NCI-H187 treated with DMSO at 0.1 percent for 48 hours (cell line): ENCODE data around the gene CDC14A.

ENCODE experiments used
- DNase-seq: peaks from one replicate; lab custom pipeline; 2025; lab: John Stamatoyannopoulos, UW

Gene CDC14A

DNA sequence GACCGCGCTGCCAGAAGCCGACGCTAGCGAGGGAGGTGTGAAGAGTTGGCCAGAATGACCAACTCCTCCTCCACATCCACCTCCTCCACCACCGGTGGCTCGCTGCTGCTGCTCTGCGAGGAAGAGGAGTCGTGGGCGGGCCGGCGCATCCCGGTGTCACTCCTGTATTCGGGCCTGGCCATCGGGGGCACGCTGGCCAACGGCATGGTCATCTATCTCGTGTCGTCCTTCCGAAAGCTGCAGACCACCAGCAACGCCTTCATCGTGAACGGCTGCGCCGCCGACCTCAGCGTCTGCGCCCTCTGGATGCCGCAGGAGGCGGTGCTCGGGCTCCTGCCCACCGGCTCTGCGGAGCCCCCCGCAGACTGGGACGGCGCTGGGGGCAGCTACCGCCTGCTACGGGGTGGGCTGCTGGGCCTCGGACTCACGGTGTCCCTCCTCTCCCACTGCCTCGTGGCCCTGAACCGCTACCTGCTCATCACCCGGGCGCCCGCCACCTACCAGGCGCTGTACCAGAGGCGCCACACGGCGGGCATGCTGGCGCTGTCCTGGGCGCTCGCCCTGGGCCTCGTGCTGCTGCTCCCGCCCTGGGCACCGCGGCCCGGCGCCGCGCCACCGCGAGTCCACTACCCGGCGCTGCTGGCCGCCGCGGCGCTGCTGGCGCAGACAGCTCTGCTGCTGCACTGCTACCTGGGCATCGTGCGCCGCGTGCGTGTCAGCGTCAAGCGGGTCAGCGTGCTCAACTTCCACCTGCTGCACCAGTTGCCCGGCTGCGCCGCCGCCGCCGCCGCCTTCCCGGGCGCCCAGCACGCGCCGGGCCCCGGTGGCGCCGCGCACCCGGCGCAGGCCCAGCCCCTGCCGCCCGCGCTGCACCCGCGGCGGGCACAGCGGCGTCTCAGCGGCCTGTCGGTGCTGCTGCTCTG is 186.9 kb downstream of the CDC14A start:
- DNase-seq: no peak

DNA sequence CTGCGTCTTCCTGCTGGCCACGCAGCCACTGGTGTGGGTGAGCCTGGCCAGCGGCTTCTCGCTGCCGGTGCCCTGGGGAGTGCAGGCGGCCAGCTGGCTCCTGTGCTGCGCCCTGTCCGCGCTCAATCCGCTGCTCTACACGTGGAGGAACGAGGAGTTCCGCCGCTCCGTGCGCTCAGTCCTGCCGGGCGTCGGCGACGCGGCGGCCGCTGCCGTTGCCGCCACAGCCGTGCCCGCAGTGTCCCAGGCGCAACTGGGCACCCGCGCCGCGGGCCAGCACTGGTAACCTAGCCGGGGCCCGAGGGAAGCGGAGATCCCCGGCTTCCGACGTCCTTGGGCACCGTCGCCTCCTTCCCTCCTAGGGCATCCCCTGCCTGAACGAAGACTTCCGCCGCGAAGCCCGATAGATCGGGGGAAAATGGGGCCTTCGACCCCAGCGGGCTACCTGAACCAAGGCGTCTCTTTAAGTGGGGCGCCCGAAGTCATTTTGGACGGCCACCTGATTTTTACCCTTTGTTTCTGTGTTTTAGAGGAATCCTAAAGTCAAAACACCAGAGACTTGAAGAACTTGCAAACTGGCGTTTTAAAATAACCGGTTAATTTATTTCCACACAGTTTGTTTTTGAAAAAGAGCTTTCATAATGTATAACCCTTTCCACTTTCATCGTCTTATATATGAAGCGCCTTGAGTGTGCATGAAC is 187.7 kb downstream of the CDC14A start:
- no peak for DNase-seq

DNA sequence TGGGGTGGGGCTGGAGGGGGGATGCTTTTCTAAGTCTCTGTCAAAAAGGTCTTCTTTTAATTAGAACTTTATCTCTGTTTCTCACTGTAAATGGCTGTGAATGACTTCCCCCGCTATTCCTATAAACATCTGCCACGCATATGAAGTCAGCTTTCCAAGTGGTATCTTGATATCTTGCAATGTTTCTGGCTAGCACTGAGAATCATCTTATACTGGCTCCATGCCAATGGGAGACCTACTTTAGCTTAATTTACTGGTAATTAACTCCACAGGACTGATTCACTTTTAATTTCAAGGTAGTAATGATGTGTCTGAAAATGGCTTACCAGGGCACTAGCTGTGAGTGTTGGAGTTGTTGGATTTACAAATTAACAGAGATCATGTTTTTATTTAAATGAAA is 190.0 kb downstream of the CDC14A start:
- no peak for DNase-seq

DNA sequence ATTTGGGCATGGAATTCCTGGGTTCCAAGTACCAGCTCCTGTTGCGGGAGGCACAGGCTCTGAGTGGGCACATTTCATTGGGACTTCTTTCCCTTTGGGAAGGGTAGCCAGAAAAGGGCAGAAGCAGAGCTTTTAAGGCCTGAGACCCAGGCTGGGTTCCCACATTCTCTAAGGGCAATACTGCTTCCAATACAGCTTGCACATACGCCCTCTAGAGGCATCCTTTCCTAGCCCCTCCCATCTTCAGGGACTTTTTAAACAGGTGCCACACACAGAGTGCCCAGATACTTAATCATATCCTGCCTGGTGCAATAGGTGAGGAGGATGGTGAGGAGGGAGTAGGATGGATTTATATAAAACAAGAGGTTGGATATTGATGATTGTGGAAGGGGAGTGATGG is 191.3 kb downstream of the CDC14A start:
- no peak for DNase-seq

DNA sequence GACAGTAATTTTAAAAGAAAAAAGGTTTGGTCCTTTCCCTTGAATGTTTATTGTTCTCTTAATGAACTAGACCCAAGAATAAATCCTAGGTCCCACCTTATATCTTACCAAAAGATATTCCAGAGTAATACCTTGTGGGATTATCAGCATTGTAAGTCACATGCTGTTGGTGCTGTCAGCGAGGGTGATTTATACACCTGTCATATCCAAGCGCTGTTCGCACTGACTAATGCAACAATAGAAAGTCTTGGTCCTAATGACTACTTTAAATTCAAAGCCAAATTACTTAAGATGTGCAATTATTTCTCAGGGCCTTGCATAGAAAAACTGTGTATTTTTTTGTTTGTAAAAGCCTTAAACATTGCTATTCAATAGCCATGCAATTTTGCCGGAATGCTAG is 192.5 kb downstream of the CDC14A start:
- no peak for DNase-seq

DNA sequence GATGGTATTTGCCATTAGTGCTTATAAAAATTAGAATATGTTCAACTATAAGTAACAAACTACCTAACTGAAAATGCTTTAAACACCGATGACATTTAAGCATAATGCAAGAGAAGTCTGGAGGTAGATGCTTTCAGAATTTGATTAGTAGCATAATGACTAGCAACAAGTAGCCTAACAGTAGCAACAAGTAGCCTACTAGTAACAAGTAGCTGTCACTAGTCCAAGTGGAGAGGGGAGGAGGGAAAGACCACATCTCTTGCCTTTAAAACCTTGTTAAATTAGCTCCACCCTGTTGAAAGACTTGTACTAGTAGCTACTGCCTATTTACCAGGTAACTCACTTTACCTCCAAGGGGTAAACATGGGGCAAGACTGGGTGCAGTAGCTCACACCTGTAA is 193.5 kb downstream of the CDC14A start:
- no peak for DNase-seq

DNA sequence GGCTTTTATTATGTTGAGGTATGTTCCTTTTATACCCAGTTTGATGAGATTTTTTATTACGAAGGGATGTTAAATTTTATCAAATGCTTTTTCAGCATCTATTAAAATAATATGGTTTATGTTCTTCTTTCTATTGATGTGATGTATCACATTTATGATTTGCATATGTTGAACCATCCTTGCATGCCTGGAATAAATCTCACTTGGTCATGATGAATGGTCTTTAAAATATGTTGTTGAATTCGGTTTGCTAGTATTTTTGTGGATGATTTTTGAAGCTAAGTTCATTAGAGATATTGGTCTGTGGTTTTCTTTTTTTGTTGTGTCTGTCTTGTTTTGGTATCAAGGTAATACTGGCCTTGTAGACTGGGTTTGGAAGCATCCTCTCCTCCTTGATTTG is 199.7 kb downstream of the CDC14A start:
- DNase-seq: no peak

DNA sequence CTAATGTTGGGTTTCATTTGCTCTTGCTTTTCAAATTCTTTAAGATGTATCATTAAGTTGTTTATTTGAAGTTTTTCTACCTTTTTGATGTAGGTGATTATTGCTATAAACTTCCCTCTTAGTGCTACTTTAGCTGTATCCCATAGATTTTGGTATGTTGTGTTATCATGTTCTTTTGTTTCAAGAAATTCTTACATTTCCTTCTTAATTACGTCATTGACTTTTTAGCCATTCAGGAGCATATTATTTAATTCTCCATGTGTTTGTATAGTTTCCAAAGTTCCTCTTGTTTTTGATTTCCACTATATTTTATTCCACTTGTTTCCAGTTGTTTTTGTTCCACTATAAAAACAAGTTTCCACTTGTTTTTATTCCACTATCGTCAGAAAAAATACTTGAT is 200.6 kb downstream of the CDC14A start:
- no peak for DNase-seq

DNA sequence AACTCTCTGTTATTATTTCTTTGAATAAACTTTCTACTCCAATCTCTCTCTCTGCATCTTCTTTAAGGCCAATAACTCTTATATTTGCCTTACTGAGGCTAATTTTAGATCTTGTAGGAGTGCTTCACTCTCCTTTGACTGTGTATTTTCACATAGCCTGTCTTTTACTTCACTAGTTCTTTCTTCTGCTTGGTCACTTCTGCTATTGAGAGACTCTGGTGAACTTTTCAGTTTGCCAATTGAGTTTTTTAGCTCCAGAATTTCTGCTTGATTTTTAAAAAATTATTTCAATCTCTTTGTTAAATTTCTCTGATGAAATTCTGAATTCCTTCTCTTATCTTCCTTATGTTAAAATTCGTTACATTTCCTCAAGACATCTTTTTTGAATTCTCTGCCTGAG is 203.9 kb downstream of the CDC14A start:
- no peak for DNase-seq

DNA sequence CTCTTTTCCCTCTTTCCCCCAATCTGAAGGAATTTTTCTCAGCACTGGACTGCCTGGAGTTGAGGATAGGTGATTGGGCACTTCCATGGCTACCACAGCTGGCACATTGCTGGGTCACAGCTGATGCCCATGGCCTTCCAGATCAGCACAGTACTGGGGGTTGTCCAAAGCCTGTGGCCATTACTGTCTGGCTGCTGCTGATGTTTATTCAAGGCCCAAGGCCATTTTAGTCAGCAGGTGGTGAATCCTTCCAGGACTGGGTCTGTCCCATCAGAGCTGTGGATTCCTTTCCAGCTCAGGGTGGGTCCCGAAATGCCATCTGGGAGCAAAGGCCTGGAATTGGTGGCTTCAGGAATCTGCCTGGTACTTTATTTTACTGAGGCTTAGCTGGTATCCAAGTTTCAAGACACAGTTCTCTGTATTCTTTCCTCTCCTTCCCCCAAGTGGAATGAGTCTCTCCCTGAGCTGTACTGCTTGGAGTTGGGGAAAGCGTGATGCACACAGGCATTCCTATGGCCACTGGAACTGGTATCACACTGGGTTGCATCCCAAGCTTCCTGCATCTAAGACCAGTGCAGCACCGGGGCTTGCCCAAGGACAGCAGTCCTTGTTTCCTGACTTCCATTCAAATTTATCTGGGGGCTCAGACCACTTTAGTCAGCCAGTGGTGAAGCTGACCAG is 204.8 kb downstream of the CDC14A start:
- DNase-seq: no peak

DNA sequence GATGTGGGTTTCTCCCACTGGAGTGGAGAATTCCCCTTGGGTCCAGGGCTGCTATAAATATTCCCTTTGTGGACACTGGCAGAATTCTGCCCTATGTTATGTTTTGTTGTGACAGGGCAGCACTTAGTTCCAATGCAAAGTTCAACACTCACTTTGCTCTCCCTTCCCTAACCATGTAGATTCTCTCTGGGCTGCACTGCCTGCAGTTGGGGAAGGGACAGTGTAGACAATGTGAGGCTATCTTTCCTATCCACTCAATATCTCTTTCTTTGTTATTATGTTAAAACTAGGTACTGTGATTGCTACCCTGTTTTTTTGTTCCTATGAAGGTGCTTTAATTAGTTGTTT is 205.3 kb downstream of the CDC14A start:
- no peak for DNase-seq

DNA sequence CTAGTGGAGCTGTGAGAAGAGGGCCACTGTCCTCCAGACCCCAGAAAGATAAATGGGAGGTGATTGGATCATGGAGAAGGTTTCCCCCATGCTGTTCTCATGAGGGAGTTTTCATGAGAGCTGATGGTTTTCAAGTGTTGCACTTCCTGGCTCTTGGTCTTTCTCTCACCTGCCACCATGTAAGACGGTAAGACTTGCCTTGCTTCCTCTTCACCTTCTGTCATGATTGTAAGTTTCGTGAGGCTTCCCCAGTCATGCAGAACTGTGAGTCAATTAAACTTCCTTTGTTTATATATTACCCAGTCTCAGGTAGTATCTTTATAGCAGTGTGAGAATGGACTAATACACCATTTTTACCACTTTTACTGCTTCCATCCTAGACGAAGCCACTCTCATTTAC is 213.2 kb downstream of the CDC14A start:
- no peak for DNase-seq

DNA sequence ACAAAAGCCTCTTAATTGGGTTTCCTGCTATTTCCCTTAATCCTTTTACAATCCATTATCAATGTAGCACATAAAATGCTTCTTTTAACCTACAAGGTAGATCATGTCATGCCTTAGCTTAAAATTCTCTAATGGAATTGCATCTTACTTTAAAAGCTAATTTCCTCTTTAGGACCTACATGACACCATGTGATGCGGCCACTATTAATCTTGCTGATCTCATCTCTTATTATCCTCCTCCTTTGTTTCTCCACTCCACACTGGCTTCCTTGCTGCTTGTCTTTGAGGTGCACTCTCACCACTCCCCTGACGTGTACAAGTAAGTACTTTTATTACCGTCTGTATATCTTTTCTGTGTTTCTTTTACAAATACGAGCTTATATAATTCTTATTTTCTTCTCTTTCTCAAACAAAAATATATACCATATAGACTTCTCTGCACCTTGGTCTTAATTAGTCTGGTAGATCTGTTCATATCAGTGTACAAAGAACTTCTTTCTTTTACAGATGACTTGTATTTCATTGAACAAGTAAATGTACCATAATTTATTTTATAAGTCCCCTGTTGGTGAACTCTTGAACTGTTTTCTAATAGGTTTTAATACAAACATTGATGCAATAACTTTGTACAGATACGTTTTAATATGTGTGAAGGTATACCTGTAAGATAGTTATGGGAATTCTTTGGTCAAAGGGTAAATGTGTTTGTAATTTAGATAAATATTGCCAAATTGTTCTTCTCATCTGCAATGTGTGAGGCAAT is 213.8 kb downstream of the CDC14A start:
- DNase-seq: no peak

DNA sequence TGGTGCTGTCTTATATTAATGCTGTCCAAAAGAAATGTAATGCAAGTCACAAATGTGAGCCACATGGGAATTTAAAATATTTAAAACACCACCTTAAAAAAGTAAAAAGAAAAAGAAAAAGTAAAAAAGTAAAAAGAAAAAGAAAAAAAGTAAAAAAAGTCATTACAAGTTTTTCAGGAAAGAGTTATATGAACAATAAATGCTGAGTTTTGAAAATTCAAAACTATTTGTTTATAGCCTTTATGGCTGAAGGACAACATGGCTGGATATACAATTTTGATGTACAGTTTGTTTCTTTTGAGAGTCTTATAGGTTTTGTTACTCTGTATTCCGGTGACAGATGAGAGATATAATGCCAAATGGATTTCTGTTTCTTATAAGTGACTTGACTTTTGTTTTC is 214.8 kb downstream of the CDC14A start:
- no peak for DNase-seq
